Tibial nerve (tissue), 4 donors: ENCODE results near the gene GEN1. TPM values are rescaled to one million over a fixed set of nuclear protein-coding genes. Genes with fewer than 3 reads are reported as not detected.

ENCODE experiments used
- DNase-seq, 2 donors: peaks; one replicate each; pipeline ENCODE4 v3.0.0-alpha.2; 2019; ENCODE audit warnings: low spot score in 2 of 2
- H3K27ac ChIP-seq, 4 donors: fragments of 200-600 bp; sonication (generic) in 3 of 4; one replicate each; pipeline ENCODE4 v1.5.1; 2017 to 2019; ENCODE audit warnings: mild to moderate bottlenecking in 1 of 4
- H3K27me3 ChIP-seq, 2 donors: fragments of 200-600 bp; sonication (generic) in 1 of 2; one replicate each; pipeline versions ENCODE4 v1.5.1 to v1.6.0; 2017 to 2019
- H3K36me3 ChIP-seq, 3 donors: fragments of 200-600 bp; sonication (generic); one replicate each; pipeline ENCODE4 v1.5.1; 2018 to 2019
- H3K4me1 ChIP-seq, 4 donors: fragments of 200-600 bp; sonication (generic) in 3 of 4; one replicate each; pipeline ENCODE4 v1.5.1; 2017 to 2019
- H3K4me3 ChIP-seq, 4 donors: fragments of 200-600 bp; sonication (generic) in 3 of 4; one replicate each; pipeline ENCODE4 v1.5.1; 2017 to 2019; ENCODE audit warnings: mild to moderate bottlenecking in 1 of 4, moderate library complexity in 1 of 4
- H3K9me3 ChIP-seq, 4 donors: fragments of 200-600 bp; sonication (generic) in 3 of 4; one replicate each; pipeline ENCODE4 v1.5.1; 2017 to 2019
- CTCF ChIP-seq, 5 experiments: fragments of 200-600 bp in 3 of 5; fragments of 450-650 bp in 2 of 5; sonication (generic) in 3 of 5; IDR thresholded peaks; one replicate each; pipeline ENCODE4 v1.5.1; 2016 to 2019; ENCODE audit warnings: antibody characterized with exemption in 5 of 5, mild to moderate bottlenecking in 3 of 5, moderate library complexity in 2 of 5
- EP300 ChIP-seq, 2 donors: sonication (generic); formaldehyde crosslinking; IDR thresholded peaks; one replicate each; pipeline ENCODE4 v1.6.1; 2017; ENCODE audit warnings: antibody characterized with exemption in 2 of 2, mild to moderate bottlenecking in 1 of 2
- POLR2A ChIP-seq, 2 donors: fragments of 450-650 bp; IDR thresholded peaks; one replicate each; pipeline ENCODE4 v1.6.1; 2017; ENCODE audit warnings: antibody characterized with exemption in 2 of 2, mild to moderate bottlenecking in 2 of 2, moderate library complexity in 2 of 2
- WGBS, 2 donors: methylation state at CpG; one replicate each; pipeline ENCODE4 v1.1.5; 2018; 5-methylcytosine and 5-hydroxymethylcytosine counted together
- total RNA-seq, 4 donors: library from RNA; depleted of rRNA; stranded (reverse); fragments of >200 nt; gene quantifications; one replicate each; pipeline ENCODE4 v1.1.0, GENCODE V29; 2016

The GEN1 gene
- total RNA-seq, 4 donors from 2014 or later = 1.5 to 17.5 (median 4.2) TPM

- no peak for DNase-seq
- Histone ChIP-seq H3K4me3 (no peak overlapping the region), H3K36me3 (no peaks in the 10 kb centered on the region), H3K27ac (no peak overlapping the region), H3K9me3 (no peaks in the 10 kb centered on the region), H3K4me1 (peaks cover 0 to 3% (median 1%) of the 10 kb centered on the region in 4 donors), H3K27me3 (peaks cover 0 to 12% of the 10 kb centered on the region in 2 donors)
- WGBS, 2 donors = 56 to 82% methylated on average over 2 of the region's 2 CpGs
- TF ChIP-seq EP300 (IDR thresholded peaks at IDR 0.05) (no peak), CTCF (IDR thresholded peaks at IDR 0.05) (no peak), POLR2A (IDR thresholded peaks at IDR 0.05) (no peak)
These were observed 81.6 kb downstream of the GEN1 start for GRCh38 chr2:17835516-17835915.

Other genes with a start within 250 kb of the GEN1 start
- not detected for gene RAD51AP2, start 235.7 kb upstream of the GEN1 start, total RNA-seq
- 1 to 10 TPM in 1 of 4 donors, under 1 TPM in 1, not detected in 2; 0.63 to 1.2 TPM for gene VSNL1, start 213.4 kb upstream of the GEN1 start, total RNA-seq
- 10 to 100 TPM; 14.1 to 30.8 (median 24.6) TPM for gene SMC6, start 328 bp upstream of the GEN1 start, total RNA-seq
- not detected for gene MSGN1, start 62.3 kb downstream of the GEN1 start, total RNA-seq
- gene KCNS3, start 124.5 kb downstream of the GEN1 start, total RNA-seq = 10 to 100 TPM in 3 of 4 donors, 1 to 10 TPM in 1; 9.6 to 24.3 (median 16.5) TPM